ENCODE data around the gene EVA1A.

Gene EVA1A

GRCh38 chr2:75518638-75519465 is 41.9 kb downstream of the EVA1A start:
- Histone ChIP-seq H3K4me3 (no peak overlapping the region), H3K36me3 (replicated peaks) (no peaks in the 10 kb centered on the region), H3K4me1 (no peaks in the 10 kb centered on the region), H3K9me3 (no peaks in the 10 kb centered on the region; the same call in 1 of the 2 replicates), H3K27me3 (ENCODE audit: low read depth) (0 out of 2 replicates have a peak, but pooled peaks cover 3% of the 10 kb centered on the region)
- no peak for DNase-seq (ENCODE audit: low spot score in 2 of 2)
- in situ Hi-C loops (cut with MboI; ENCODE audit: low sequenced_read_pairs): no loop called here

- Histone ChIP-seq H3K4me1 (no peaks in the 10 kb centered on the region), H3K36me3 (replicated peaks) (no peaks in the 10 kb centered on the region)
- in situ Hi-C loops (cut with MboI; ENCODE audit: low sequenced_read_pairs): no loop called here
Observed at GRCh38 chr2:75517547-75518230, 43.0 kb downstream of the EVA1A start.

GRCh38 chr2:75516378-75517360 is 44.1 kb downstream of the EVA1A start:
- no peaks in the 10 kb centered on the region for H3K36me3 ChIP-seq (replicated peaks)
- peaks cover 6% of the 10 kb centered on the region for H3K9me3 ChIP-seq
- DNase-seq (ENCODE audit: low spot score in 2 of 2): no peak
- in situ Hi-C loops (cut with MboI; ENCODE audit: low sequenced_read_pairs): no loop called here
- no peak overlapping the region for H3K4me3 ChIP-seq
- H3K27me3 ChIP-seq (ENCODE audit: low read depth): no peaks in the 10 kb centered on the region
- H3K4me1 ChIP-seq: no peaks in the 10 kb centered on the region

More at GRCh38 chr2:75517547-75518230, 43.0 kb downstream of the EVA1A start:
- no peak for DNase-seq (ENCODE audit: low spot score in 2 of 2)
- Histone ChIP-seq H3K4me3 (no peak overlapping the region), H3K9me3 (peaks cover 3% of the 10 kb centered on the region), H3K27me3 (ENCODE audit: low read depth) (0 out of 2 replicates have a peak, but pooled peaks cover 3% of the 10 kb centered on the region)

- Histone ChIP-seq H3K27me3 (ENCODE audit: low read depth) (no peaks in the 10 kb centered on the region), H3K4me3 (no peak overlapping the region), H3K4me1 (no peaks in the 10 kb centered on the region), H3K9me3 (peaks cover 6% of the 10 kb centered on the region), H3K36me3 (replicated peaks) (no peaks in the 10 kb centered on the region)
- DNase-seq (ENCODE audit: low spot score in 2 of 2): no peak
- in situ Hi-C loops (cut with MboI; ENCODE audit: low sequenced_read_pairs): no loop called here
Observed at GRCh38 chr2:75515584-75516368, 45.0 kb downstream of the EVA1A start.

- Histone ChIP-seq H3K36me3 (replicated peaks) (no peaks in the 10 kb centered on the region), H3K4me3 (no peak overlapping the region), H3K4me1 (no peaks in the 10 kb centered on the region), H3K27me3 (ENCODE audit: low read depth) (no peaks in the 10 kb centered on the region), H3K9me3 (peaks cover 6% of the 10 kb centered on the region)
- in situ Hi-C loops (cut with MboI; ENCODE audit: low sequenced_read_pairs): no loop called here
- no peak for DNase-seq (ENCODE audit: low spot score in 2 of 2)
Observed at GRCh38 chr2:75513616-75514170, 47.0 kb downstream of the EVA1A start.

- Histone ChIP-seq H3K27me3 (ENCODE audit: low read depth) (no peaks in the 10 kb centered on the region), H3K4me3 (no peak overlapping the region), H3K4me1 (no peaks in the 10 kb centered on the region), H3K36me3 (replicated peaks) (no peaks in the 10 kb centered on the region), H3K9me3 (peaks cover 6% of the 10 kb centered on the region)
- in situ Hi-C loops (cut with MboI; ENCODE audit: low sequenced_read_pairs): no loop called here
- DNase-seq (ENCODE audit: low spot score in 2 of 2): no peak
Observed at GRCh38 chr2:75512455-75513212, 48.1 kb downstream of the EVA1A start.

GRCh38 chr2:75506101-75506697 is 54.5 kb downstream of the EVA1A start:
- H3K9me3 ChIP-seq: no peaks in the 10 kb centered on the region
- no peak for DNase-seq (ENCODE audit: low spot score in 2 of 2)
- H3K4me1 ChIP-seq: no peaks in the 10 kb centered on the region
- H3K36me3 ChIP-seq (replicated peaks): no peaks in the 10 kb centered on the region
- no peaks in the 10 kb centered on the region for H3K27me3 ChIP-seq (ENCODE audit: low read depth)
- in situ Hi-C loops (cut with MboI; ENCODE audit: low sequenced_read_pairs): no loop called here
- H3K4me3 ChIP-seq: no peak overlapping the region

- DNase-seq (ENCODE audit: low spot score in 2 of 2): no peak
- no peaks in the 10 kb centered on the region for H3K27me3 ChIP-seq (ENCODE audit: low read depth)
- H3K36me3 ChIP-seq (replicated peaks): no peaks in the 10 kb centered on the region
- H3K9me3 ChIP-seq: no peaks in the 10 kb centered on the region
- no peak overlapping the region for H3K4me3 ChIP-seq
- no peaks in the 10 kb centered on the region for H3K4me1 ChIP-seq
- in situ Hi-C loops (cut with MboI; ENCODE audit: low sequenced_read_pairs): no loop called here
Observed at GRCh38 chr2:75505012-75505411, 55.7 kb downstream of the EVA1A start.

- no peak overlapping the region for H3K4me3 ChIP-seq
- no peaks in the 10 kb centered on the region for H3K36me3 ChIP-seq (replicated peaks)
- DNase-seq (ENCODE audit: low spot score in 2 of 2): no peak
- H3K9me3 ChIP-seq: no peaks in the 10 kb centered on the region
- peaks cover 8% of the 10 kb centered on the region for H3K4me1 ChIP-seq
- H3K27me3 ChIP-seq (ENCODE audit: low read depth): no peaks in the 10 kb centered on the region
- in situ Hi-C loops (cut with MboI; ENCODE audit: low sequenced_read_pairs): no loop called here
Observed at GRCh38 chr2:75503048-75503607, 57.6 kb downstream of the EVA1A start.

GRCh38 chr2:75500633-75501032 is 60.1 kb downstream of the EVA1A start:
- Histone ChIP-seq H3K36me3 (replicated peaks) (no peaks in the 10 kb centered on the region), H3K9me3 (no peaks in the 10 kb centered on the region), H3K4me1 (peaks cover 8% of the 10 kb centered on the region), H3K27me3 (ENCODE audit: low read depth) (no peaks in the 10 kb centered on the region), H3K4me3 (no peak overlapping the region)
- no peak for DNase-seq (ENCODE audit: low spot score in 2 of 2)
- in situ Hi-C loops (cut with MboI; ENCODE audit: low sequenced_read_pairs): no loop called here

GRCh38 chr2:75499534-75499933 is 61.2 kb downstream of the EVA1A start:
- Histone ChIP-seq H3K9me3 (no peaks in the 10 kb centered on the region), H3K4me3 (no peak overlapping the region), H3K4me1 (peaks cover 8% of the 10 kb centered on the region), H3K36me3 (replicated peaks) (no peaks in the 10 kb centered on the region), H3K27me3 (ENCODE audit: low read depth) (no peaks in the 10 kb centered on the region)
- in situ Hi-C loops (cut with MboI; ENCODE audit: low sequenced_read_pairs): no loop called here
- DNase-seq (ENCODE audit: low spot score in 2 of 2): no peak

- Histone ChIP-seq H3K4me1 (peaks cover 8% of the 10 kb centered on the region), H3K9me3 (no peaks in the 10 kb centered on the region), H3K27me3 (ENCODE audit: low read depth) (no peaks in the 10 kb centered on the region), H3K4me3 (no peak overlapping the region), H3K36me3 (replicated peaks) (no peaks in the 10 kb centered on the region)
- DNase-seq (ENCODE audit: low spot score in 2 of 2): peak; percentile 26 to 84
- in situ Hi-C loops (cut with MboI; ENCODE audit: low sequenced_read_pairs): no loop called here
Observed at GRCh38 chr2:75498907-75499306, 61.8 kb downstream of the EVA1A start.
